ENCODE measurements around the gene F11R. TPM values are rescaled to one million over a fixed set of nuclear protein-coding genes. Genes with fewer than 3 reads are reported as not detected.

The F11R gene
- total and polyA plus RNA-seq, 2 of the 13 experiments (the other 11 are each of a cell fraction or from before 2014, with no cell fraction given): 95.8 to 105 TPM

- no peak for TF ChIP-seq ZNF318 (CRISPR knock-in tag; IDR thresholded peaks at IDR 0.05)
- no peak for TF ChIP-seq ZNF414 (CRISPR knock-in tag; IDR thresholded peaks at IDR 0.05)
- TF ChIP-seq ZNF678 (CRISPR knock-in tag; IDR thresholded peaks at IDR 0.05): no peak
- TF ChIP-seq ZBTB34 (CRISPR knock-in tag; IDR thresholded peaks at IDR 0.05): no peak
- no peak for TF ChIP-seq SIN3A (IDR thresholded peaks at IDR 0.05; ENCODE audit: borderline replicate concordance, low read depth, low read length)
- TF ChIP-seq HOXA3 (CRISPR knock-in tag; IDR thresholded peaks at IDR 0.05): no peak
Measured at GRCh38 chr1:161006563-161006962, 14.4 kb downstream of the F11R start (continued).

Measured in HepG2 (cell line).